GM20000 (cell line): ENCODE results near the gene LILRB2.
"Not testable (repeated sequence)": the region's sequence is repeated elsewhere in the genome, so short reads cannot be mapped to it uniquely, and the experiment has no call there.

Source experiments
- DNase-seq: peaks from one replicate; pipeline ENCODE4 v3.0.0; 2012; ENCODE audit warnings: low spot score
- CTCF ChIP-seq: IDR thresholded peaks from 2 replicates; pipeline ENCODE4 v1.5.1; 2012; ENCODE audit warnings: mild to moderate bottlenecking, control low read depth; ENCODE audit errors: extremely low read depth, missing control alignments

The LILRB2 gene

GRCh38 chr19:54302257-54302656, 21.3 kb upstream of the LILRB2 start:
- no peak for DNase-seq

GRCh38 chr19:54299515-54299914, 18.6 kb upstream of the LILRB2 start:
- TF ChIP-seq CTCF: no peak
- no peak for DNase-seq

More at GRCh38 chr19:54302257-54302656, 21.3 kb upstream of the LILRB2 start:
- TF ChIP-seq CTCF: no peak

GRCh38 chr19:54299126-54299498, 18.2 kb upstream of the LILRB2 start:
- no peak for DNase-seq
- no peak for TF ChIP-seq CTCF

- DNase-seq: no peak
- no peak for TF ChIP-seq CTCF
These were observed 17.6 kb upstream of the LILRB2 start for GRCh38 chr19:54298357-54299125.

- TF ChIP-seq CTCF: peak; percentile 22
- DNase-seq: no peak
These were observed 16.9 kb upstream of the LILRB2 start for GRCh38 chr19:54297759-54298305.

- no peak for TF ChIP-seq CTCF
- no peak for DNase-seq
These were observed 13.6 kb upstream of the LILRB2 start for GRCh38 chr19:54294539-54294938.

GRCh38 chr19:54289160-54289559, 8.2 kb upstream of the LILRB2 start:
- not testable (repeated sequence) for DNase-seq

GRCh38 chr19:54287456-54287855, 6.5 kb upstream of the LILRB2 start:
- DNase-seq: no peak

GRCh38 chr19:54286283-54286682, 5.4 kb upstream of the LILRB2 start:
- DNase-seq: not testable (repeated sequence)

More at GRCh38 chr19:54287456-54287855, 6.5 kb upstream of the LILRB2 start:
- TF ChIP-seq CTCF: no peak

GRCh38 chr19:54285427-54286056, 4.6 kb upstream of the LILRB2 start:
- not testable (repeated sequence) for DNase-seq
